ENCODE results near the gene MSL3B.

The MSL3B gene

DNA sequence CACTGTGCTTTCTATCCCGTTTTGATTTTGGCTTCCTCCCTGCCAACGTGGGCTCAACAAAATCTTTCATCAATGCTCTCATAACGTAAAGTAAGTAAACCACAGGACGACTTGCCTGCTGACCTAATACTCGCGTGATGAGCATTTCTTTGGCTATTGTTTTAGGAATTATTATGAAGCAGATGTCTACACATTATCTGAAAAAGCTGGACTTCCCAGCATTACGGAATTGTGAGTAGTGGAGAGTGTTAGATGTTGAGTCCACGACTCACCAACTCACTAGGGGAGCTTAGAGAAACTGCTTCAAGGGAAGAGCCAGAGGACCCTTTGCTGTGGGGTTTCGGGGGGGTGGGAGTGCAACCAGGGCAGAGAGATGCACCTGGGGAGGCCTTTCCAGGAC, 35.8 kb downstream of the MSL3B start:
- no peak for DNase-seq

DNA sequence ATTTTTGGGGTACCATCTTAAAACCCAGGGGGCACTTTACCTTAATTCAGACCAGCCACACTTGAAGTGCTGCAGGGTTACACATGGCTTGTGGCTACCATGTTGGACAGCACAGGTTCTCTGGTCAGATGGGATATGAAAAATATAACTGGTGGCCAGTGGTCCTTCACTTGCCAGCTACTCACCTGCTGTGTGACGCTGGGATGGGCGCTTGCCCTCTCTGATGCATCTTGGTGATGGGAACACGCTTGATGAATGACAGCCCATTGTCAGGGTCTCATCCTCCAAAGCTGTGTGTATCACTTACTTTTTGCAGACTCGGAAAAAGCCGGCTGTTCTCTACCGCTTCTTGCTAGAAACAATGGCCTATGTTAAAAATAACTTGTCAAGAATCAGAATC, 36.3 kb downstream of the MSL3B start:
- DNase-seq = no peak

GRCh38 chr2:233831011-233831721, 37.0 kb downstream of the MSL3B start:
- DNase-seq = no peak

DNA sequence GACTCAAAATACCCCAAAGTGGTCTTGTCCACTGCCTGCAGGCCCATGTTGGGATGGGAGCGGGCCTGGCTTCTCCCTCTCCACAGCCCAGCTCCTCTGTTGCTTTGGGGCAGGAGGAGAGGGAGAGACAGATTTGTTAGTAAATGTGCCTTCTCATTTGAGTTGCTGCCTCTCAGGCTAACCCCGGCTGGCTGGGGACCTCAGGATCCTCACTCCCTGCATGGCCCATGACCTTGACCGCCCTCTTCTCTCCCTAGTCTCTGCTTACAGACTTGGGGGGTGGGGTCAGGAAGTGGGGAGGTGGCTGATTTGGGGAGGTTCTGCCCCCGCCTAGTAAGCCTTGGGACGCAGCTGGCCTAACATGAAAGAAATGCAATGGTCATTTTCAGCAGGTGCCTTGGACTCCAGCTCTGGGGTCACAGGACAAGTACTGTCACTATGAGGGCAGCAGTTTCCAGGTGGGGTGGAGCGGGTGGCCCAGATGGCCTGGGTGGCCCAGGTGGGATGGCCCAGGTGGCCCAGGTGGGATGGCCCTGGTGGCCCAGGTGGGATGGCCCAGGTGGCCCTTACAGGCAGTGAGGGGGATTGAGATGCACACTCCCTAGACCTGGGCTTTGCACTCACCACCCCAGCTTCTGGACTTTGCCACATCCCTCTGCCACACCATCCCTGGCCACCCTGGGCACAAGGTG, 37.9 kb downstream of the MSL3B start:
- DNase-seq = no peak

DNA sequence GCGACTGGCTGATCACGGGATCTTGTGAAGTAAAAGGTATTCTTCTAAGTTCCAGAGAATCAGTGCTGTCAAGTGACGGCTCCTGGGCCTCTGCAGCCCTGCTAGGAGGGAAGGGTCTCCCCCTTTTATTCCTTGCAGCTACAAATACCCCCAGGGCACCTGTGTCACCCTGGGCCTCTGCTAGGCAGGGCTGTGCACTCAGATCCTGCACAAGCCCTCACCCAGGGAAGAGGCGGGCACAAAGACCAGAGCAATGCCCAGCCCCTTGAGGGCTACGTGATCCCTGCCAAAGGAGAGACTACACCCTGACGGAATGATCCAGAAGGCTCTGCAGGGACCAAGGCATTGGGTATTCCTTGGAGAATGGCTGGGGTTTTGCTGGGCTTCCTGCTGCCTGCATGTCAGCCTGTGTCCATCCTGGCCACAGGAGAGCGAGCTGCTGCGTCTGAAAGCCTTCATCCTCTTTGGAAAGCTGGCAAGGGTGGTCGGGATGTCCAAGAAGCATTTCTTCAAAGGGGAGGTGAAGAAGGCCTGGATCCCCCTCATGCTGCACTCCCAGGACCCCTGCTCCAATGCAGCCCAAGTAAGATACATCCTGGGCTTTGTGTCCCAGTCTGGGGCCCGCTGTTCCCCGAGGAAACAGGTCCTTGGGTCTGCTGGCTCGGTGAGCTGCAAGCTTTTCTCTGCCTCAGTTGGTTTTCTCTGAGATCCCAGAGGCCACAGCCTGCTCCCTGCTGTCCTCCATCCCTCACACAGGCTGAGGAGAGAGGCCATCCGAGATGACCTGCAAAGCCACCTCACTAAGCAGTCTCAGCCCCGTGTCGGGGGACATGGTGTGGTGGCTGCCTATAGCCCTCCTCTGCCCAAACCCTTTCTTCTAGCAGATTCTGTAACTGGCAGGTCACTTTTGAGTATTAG, 38.7 kb downstream of the MSL3B start:
- DNase-seq = no peak

GRCh38 chr2:233828546-233829192, 39.5 kb downstream of the MSL3B start:
- no peak for DNase-seq

DNA sequence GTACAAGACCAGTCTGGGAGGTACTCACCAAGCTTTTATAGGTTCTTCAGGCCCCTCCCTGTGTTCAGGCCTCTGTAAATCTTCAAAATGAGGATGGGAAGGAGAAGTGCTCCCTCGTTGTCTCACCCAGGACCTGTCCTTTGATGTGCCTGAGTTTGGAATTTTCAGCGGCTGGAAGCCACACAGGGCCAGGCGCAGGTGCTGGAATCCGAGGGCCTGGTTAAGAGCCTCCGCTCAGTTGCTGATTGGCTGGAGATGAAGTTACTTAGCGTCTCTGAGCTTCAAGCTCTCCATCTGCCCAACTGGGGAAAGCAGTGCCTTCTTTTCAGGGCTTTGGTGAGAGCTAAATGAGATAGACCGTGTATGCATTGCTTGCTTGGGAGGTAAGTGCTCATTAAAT, 43.8 kb downstream of the MSL3B start:
- no peak for DNase-seq

DNA sequence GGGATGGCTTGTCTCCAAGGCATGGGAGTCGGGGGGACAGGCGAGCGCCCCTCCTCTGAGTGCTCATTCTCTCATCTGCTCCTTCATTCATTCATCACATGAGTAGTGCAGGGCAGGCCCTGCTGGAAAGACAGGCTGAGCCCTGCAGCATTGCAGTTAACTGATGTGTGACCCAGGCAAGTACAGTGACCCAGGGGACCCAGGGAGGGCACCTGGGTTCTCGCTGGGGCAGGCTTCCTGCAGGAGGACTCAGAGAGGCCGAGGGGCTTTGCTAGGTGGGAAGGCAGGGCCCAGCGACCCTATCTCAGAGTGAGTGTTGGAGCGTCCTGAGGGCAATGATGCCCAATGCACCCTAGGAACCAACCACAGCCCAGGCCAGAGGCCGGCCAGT, 44.5 kb downstream of the MSL3B start:
- DNase-seq = no peak

DNA sequence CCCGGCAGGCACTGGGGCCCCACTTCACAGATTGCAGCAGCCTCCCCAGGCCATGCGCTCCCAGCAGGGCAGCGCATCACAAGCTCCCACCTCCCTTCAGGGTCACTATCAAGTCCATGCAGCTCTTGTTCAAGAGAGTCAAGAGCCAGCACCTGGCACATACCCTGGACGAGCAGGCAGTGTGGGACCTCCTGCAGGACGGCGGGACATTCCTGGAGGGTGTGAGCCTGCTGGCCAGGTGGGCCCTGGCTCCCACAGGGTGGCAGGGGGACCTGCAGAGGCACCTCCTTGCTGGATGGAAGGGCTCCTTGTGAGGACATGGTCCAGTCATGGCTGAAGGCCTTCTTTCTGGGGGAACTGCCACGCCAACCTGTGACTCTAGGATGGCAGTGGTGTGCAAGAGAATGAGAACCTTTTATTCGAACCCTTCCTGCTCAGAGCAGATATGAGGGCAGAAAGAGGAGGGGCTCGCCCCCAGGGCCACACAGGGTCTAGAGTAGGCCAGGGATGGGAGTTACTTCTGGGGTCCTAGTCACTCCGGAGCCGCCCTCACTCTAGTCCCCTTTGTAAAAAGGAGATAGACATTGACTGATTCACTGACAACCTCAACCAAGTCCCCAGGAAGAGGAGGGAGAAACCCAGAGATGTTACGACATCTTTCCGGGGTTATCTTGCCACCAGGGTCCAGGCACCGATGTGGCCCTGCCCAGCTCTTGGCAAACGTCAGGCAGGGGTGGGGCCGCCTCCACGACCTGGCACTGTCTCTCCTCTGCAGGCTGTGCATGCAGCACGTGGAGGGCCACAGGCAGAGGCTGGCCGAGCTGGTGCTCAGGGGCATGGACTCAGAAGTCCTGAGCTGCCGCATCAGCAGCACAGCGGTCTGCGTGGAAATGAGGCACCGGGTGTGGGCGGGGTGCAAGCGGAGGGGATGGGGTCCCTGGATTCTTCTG, 45.1 kb downstream of the MSL3B start:
- DNase-seq = no peak

- DNase-seq = no peak
Observed at GRCh38 chr2:233822101-233822771, 46.0 kb downstream of the MSL3B start.

DNA sequence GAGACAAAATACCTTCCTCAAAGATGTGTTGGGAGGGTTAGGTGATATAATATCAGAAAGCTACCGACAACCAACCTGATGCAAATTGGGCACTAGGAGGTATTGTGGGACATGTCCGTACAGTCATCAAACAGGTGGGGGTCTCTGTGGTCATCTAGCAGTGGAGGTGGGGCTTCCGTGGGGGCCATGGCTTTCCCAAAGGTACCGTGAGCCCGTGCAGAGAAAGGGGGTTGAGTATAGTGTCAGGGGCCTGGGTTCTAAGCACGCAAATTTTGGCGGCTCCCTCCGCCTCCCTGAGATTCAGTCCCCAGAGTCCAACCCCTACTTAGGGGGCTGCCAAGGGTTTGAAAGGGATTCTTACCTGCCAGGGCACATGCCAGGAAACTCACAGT, 46.5 kb downstream of the MSL3B start:
- no peak for DNase-seq

DNA sequence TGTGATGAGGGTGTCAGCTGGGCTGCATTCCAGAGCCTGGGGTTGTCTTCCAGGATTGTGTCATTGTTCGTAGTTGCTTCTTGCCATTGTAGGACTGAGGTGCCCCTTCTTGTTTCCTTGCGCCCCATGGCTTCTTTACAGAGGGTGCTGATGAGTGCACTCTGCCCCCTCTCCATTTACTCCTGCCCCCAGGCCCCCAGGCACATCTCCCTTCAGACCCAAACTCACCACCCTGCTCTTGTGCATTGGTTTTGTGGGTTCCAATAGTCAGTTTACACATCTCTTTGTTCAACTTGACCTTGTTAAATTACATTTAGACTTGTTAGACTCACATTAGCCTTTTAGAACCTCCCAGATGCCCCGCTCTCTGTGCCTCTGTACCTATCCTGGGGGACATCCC, 47.0 kb downstream of the MSL3B start:
- DNase-seq = no peak

- DNase-seq = no peak
Observed at GRCh38 chr2:233820774-233821105, 47.4 kb downstream of the MSL3B start.

GRCh38 chr2:233819884-233820773, 48.1 kb downstream of the MSL3B start:
- no peak for DNase-seq

DNA sequence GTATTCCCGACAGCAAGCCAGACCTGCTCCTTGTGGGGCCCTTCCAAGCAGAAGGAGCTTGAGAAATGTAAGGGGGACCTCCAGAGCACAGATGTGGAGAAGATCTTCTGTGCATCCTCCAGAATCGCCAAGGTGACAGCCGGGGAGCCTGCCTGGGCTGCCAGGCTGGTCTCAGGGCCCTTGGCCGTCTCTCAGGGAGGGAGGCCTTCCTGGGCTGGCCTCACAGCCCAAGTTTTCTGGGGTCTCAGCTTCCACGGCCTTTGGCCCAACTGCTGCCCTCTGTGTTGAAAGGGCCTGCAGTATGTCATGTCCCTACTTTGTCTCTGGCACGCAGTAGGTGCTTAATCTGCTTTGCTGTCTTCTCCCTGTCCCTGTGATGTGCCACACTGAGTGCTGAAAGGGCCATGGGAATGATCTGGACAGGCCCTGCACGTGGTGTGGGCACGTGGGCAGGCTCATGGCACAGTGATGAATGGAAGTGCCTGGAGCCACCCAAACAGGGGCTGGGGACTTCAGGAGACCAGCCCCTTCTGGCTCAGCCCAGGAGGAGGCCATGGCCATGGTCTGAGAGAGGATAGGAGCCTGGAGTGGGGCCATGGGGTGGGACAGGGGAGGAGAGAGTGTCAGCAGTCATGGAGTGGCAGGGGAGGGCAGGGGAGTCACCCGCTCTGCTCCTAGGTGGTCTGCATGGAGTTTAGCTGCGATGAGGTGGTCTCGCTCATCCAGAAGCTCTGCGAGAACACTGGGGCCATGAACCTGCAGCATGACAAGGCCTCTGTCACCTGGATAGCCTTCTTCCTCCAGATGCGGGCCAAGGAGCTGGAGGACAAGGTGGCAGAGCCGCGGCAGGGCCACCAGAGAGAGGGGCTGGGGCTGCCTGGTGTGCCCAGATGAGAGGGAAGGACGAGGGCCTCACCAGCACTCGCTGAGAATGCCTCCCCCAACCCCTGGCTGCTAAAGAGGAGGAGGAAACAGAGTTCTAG, 49.3 kb downstream of the MSL3B start:
- no peak for DNase-seq

- no peak for DNase-seq
Observed at GRCh38 chr2:233817995-233818638, 50.1 kb downstream of the MSL3B start.

GRCh38 chr2:233817361-233817911, 50.8 kb downstream of the MSL3B start:
- DNase-seq = no peak

- no peak for DNase-seq
Observed at GRCh38 chr2:233816771-233817170, 51.4 kb downstream of the MSL3B start.

Measured in NCI-H1048 (cell line).